HepG2 (cell line): ENCODE data around the gene FBXO9. TPM values are rescaled to one million over a fixed set of nuclear protein-coding genes. Genes with fewer than 3 reads are reported as not detected.

ENCODE experiments used
- ATAC-seq: fragments of 200-7000 bp; cut with Tn5 transposase; 3 replicates; pipeline ENCODE4 v1.9.1; 2020; ENCODE audit warnings: mild to moderate bottlenecking, moderate library complexity
- BruUV-seq: library from RNA; stranded (reverse); fragments of 400-500 nt; replicated peaks from 2 replicates; lab custom pipeline; 2021; lab: Mats Ljungman, UMichigan
- CTCF ChIA-PET: fragments of 300-600 bp; formaldehyde crosslinking; extraction: SDS; loops from one replicate; lab custom pipeline; 2021; ENCODE audit warnings: low total read pairs, inconsistent platforms, low intra/inter-chr PET ratio; lab: Yijun Ruan, JAX
- POLR2A ChIA-PET: fragments of 350-600 bp; sonication (Branson Sonifier 250); formaldehyde crosslinking; loops from one replicate; lab custom pipeline; 2020; ENCODE audit warnings: antibody characterized with exemption, inconsistent platforms; lab: Yijun Ruan, JAX
- DNase-seq: peaks from one replicate; pipeline ENCODE4 v3.0.0-alpha.2; 2015; ENCODE audit warnings: low spot score
- FAIRE-seq: peaks from 3 replicates; lab custom pipeline; 2011; peaks lifted over from hg19 to GRCh38; lab: Jason Lieb, UNC
- H2AFZ ChIP-seq: one replicate; pipeline ENCODE4 v1.6.1; 2011; ENCODE audit warnings: low read length, inconsistent platforms
- H3K27ac ChIP-seq: fragments of 300-600 bp; 3 replicates; pipeline ENCODE4 v1.8.0; 2011; ENCODE audit warnings: mixed run types, mild to moderate bottlenecking, mixed read lengths, low read length, inconsistent platforms; ENCODE audit not compliant: insufficient read depth; ENCODE audit errors: extremely low read length
- H3K27me3 ChIP-seq, 2 experiments: fragments of 200-600 bp in 1 of 2; 2 replicates in 1 of 2; 3 replicates in 1 of 2; pipeline versions ENCODE4 v1.6.0 to v1.8.0; 2011; ENCODE audit warnings: low read length in 2 of 2, mild to moderate bottlenecking in 2 of 2, moderate library complexity in 2 of 2, inconsistent platforms in 1 of 2; ENCODE audit not compliant: insufficient read depth in 2 of 2, control insufficient read depth in 1 of 2
- H3K36me3 ChIP-seq, 2 experiments: fragments of 200-600 bp in 1 of 2; replicated peaks in 1 of 2; 2 replicates in 1 of 2; 3 replicates in 1 of 2; pipeline versions ENCODE4 v1.5.1 to v1.8.0; 2011; ENCODE audit warnings: low read length in 2 of 2, inconsistent platforms in 1 of 2; ENCODE audit not compliant: insufficient read depth in 2 of 2, control insufficient read depth in 1 of 2
- H3K4me1 ChIP-seq: 2 replicates; pipeline ENCODE4 v1.5.1; 2012; ENCODE audit warnings: low read length, inconsistent platforms; ENCODE audit not compliant: insufficient read depth
- H3K4me2 ChIP-seq: 2 replicates; pipeline ENCODE4 v1.6.0; 2011; ENCODE audit warnings: low read depth, low read length, inconsistent platforms
- H3K4me3 ChIP-seq, 3 experiments: fragments of 200-600 bp in 1 of 3; sonication (generic), shearing (Covaris generic) in 1 of 3; replicated peaks in 1 of 3; 2 replicates each; pipeline ENCODE4 v1.5.1; 2011 to 2016; ENCODE audit warnings: low read length in 3 of 3, inconsistent platforms in 2 of 3, low read depth in 2 of 3, mild to moderate bottlenecking in 2 of 3, control low read depth in 1 of 3, mixed read lengths in 1 of 3; ENCODE audit not compliant: insufficient read depth in 1 of 3
- H3K79me2 ChIP-seq: one replicate; pipeline ENCODE4 v1.6.1; 2011; ENCODE audit warnings: low read length, inconsistent platforms; ENCODE audit not compliant: insufficient read depth
- H3K9ac ChIP-seq: 2 replicates; pipeline ENCODE4 v1.6.0; 2011; ENCODE audit warnings: mild to moderate bottlenecking, low read depth, low read length, inconsistent platforms; ENCODE audit not compliant: insufficient read depth
- H3K9me3 ChIP-seq: 2 replicates; pipeline ENCODE4 v1.5.1; 2012; ENCODE audit warnings: mild to moderate bottlenecking, low read length
- H4K20me1 ChIP-seq: 2 replicates; pipeline ENCODE4 v1.6.0; 2011; ENCODE audit warnings: inconsistent platforms, mild to moderate bottlenecking, low read length, moderate library complexity; ENCODE audit not compliant: insufficient read depth
- BORCS8-MEF2B ChIP-seq: sonication (generic); formaldehyde crosslinking; IDR thresholded peaks from 2 replicates; pipeline ENCODE4 v1.8.0; 2022; ENCODE audit warnings: mild to moderate bottlenecking, missing genetic modification reagents
- DMTF1 ChIP-seq: sonication (generic); formaldehyde crosslinking; IDR thresholded peaks from 2 replicates; pipeline ENCODE4 v1.4.0; 2020; ENCODE audit warnings: mild to moderate bottlenecking, missing genetic modification reagents
- DNMT1 ChIP-seq: sonication (generic); formaldehyde crosslinking; IDR thresholded peaks from 2 replicates; pipeline ENCODE4 v1.5.1; 2020; ENCODE audit warnings: mild to moderate bottlenecking, missing genetic modification reagents
- FLYWCH1 ChIP-seq: sonication (generic); formaldehyde crosslinking; IDR thresholded peaks from 2 replicates; pipeline ENCODE4 v1.8.1; 2023; ENCODE audit warnings: mild to moderate bottlenecking, missing genetic modification reagents
- MAF1 ChIP-seq: sonication (generic); formaldehyde crosslinking; IDR thresholded peaks from 2 replicates; pipeline ENCODE4 v1.5.0; 2020; ENCODE audit warnings: missing genetic modification reagents, borderline replicate concordance
- MYNN ChIP-seq: sonication (generic); formaldehyde crosslinking; IDR thresholded peaks from 2 replicates; pipeline ENCODE4 v1.4.0; 2020; ENCODE audit warnings: mild to moderate bottlenecking, low read depth, missing genetic modification reagents
- NR2F2 ChIP-seq: IDR thresholded peaks from 2 replicates; pipeline ENCODE4 v1.6.1; 2012; ENCODE audit warnings: low read depth, inconsistent platforms, borderline replicate concordance
- PAX8 ChIP-seq: sonication (generic); formaldehyde crosslinking; IDR thresholded peaks from 2 replicates; pipeline ENCODE4 v1.8.0; 2022; ENCODE audit warnings: mild to moderate bottlenecking, missing genetic modification reagents, borderline replicate concordance
- PRMT3 ChIP-seq: sonication (generic); formaldehyde crosslinking; IDR thresholded peaks from 2 replicates; pipeline ENCODE4 v1.8.1; 2022; ENCODE audit warnings: low read depth, mild to moderate bottlenecking, moderate library complexity, missing genetic modification reagents, borderline replicate concordance
- SKI ChIP-seq: fragments of 450-650 bp; IDR thresholded peaks from one replicate; pipeline ENCODE4 v1.6.1; 2018; ENCODE audit warnings: mild to moderate bottlenecking; ENCODE audit not compliant: partially characterized antibody
- SSRP1 ChIP-seq: IDR thresholded peaks from 2 replicates; pipeline ENCODE4 v1.6.1; 2016; ENCODE audit warnings: control low read depth
- ZBTB7A ChIP-seq: sonication (generic); formaldehyde crosslinking; IDR thresholded peaks from 2 replicates; pipeline ENCODE4 v1.8.0; 2022; ENCODE audit warnings: mild to moderate bottlenecking, missing genetic modification reagents
- ZBTB8A ChIP-seq: sonication (generic); formaldehyde crosslinking; IDR thresholded peaks from 2 replicates; pipeline ENCODE4 v1.4.0; 2020; ENCODE audit warnings: mild to moderate bottlenecking, low read depth, missing genetic modification reagents, borderline replicate concordance
- ZNF224 ChIP-seq: sonication (generic); formaldehyde crosslinking; IDR thresholded peaks from 2 replicates; pipeline ENCODE4 v1.5.0; 2020; ENCODE audit warnings: mild to moderate bottlenecking, missing genetic modification reagents
- ZNF687 ChIP-seq: sonication (generic); formaldehyde crosslinking; IDR thresholded peaks from 2 replicates; pipeline ENCODE4 v1.5.1; 2020; ENCODE audit warnings: mild to moderate bottlenecking, missing genetic modification reagents, moderate library complexity
- ZSCAN31 ChIP-seq: sonication (generic); formaldehyde crosslinking; IDR thresholded peaks from 2 replicates; pipeline ENCODE4 v1.5.0; 2020; ENCODE audit warnings: low read depth, mild to moderate bottlenecking, missing genetic modification reagents
- WGBS: methylation state at CpG from one replicate; pipeline ENCODE4 v1.1.6; 2017; ENCODE audit warnings: low lambda C conversion rate; 5-methylcytosine and 5-hydroxymethylcytosine counted together
- in situ Hi-C: cut with HindIII; loops from 2 replicates; pipeline ENCODE4 v1.10.0; 2017; ENCODE audit warnings: low pct_unique_long_range_greater_than_20kb; ENCODE audit not compliant: extremely low pct_ligation_motif_present
- intact Hi-C: fragments of 100-400 bp; cut with micrococcal nuclease; formaldehyde crosslinking; loops from one replicate; pipeline ENCODE4 v1.10.0; 2022; ENCODE audit not compliant: unreplicated experiment
- polyA plus RNA-seq, 8 experiments: library from polyadenylated mRNA; depleted of rRNA in 3 of 8; stranded (reverse) in 7 of 8; unstranded in 1 of 8; fragments of >200 nt; fragmentation: Illumina TruSeq in 4 of 8; extraction: Trizol in 4 of 8; gene quantifications; 2 replicates each; pipeline versions ENCODE4 v1.2.1 to v1.2.3, GENCODE V29; 2011 to 2016; ENCODE audit warnings: low read depth in 4 of 8, missing spikeins in 1 of 8, mixed read lengths in 1 of 8; ENCODE audit not compliant: insufficient read depth in 1 of 8
- total RNA-seq, 5 experiments: library from RNA; depleted of rRNA; stranded (reverse); fragments of >200 nt; fragmentation: Illumina TruSeq; extraction: Trizol; gene quantifications; 2 replicates each; pipeline ENCODE4 v1.2.3, GENCODE V29; 2016; ENCODE audit warnings: low read depth in 1 of 5

FBXO9 gene
- total and polyA plus RNA-seq, 2 of the 13 experiments (the other 11 are each of a cell fraction or from before 2014, with no cell fraction given): 64.3 to 98.4 TPM

- TF ChIP-seq FLYWCH1 (CRISPR knock-in tag) (no peak), DMTF1 (CRISPR knock-in tag) (no peak)
These were observed 65.5 kb downstream of the FBXO9 start (continued) for GRCh38 chr6:53130569-53131290.

- Histone ChIP-seq H3K4me3 (no peak overlapping the region), H4K20me1 (no peaks in the 10 kb centered on the region), H3K9me3 (no peaks in the 10 kb centered on the region), H2AFZ (no peak overlapping the region), H3K79me2 (no peaks in the 10 kb centered on the region), H3K4me1 (peaks cover 80% of the 10 kb centered on the region), H3K9ac (no peak overlapping the region), H3K27ac (peak overlapping the region; percentile 65), H3K36me3 (no peaks in the 10 kb centered on the region), H3K27me3 (no peaks in the 10 kb centered on the region), H3K4me2 (no peak overlapping the region)
- WGBS: 89% methylated on average over 16 of the region's 16 CpGs
- intact Hi-C loops (no loop called here), in situ Hi-C loops (no loop called here)
- BruUV-seq: no TSS peak
- no peak for FAIRE-seq
- CTCF ChIA-PET: no interaction called here
- POLR2A ChIA-PET: interaction anchor here (1.0 to 2.3 kb wide), 5 partner anchors 14 to 299 kb away, joined by 3 to 15 read pairs (median 4); partner anchors contain the start of gene GSTA4
- ATAC-seq: no peak
- no peak for DNase-seq
- no peak for TF ChIP-seq BORCS8-MEF2B (CRISPR knock-in tag)
- TF ChIP-seq ZBTB8A (CRISPR knock-in tag): no peak
- no peak for TF ChIP-seq NR2F2
- peak; percentile 42; the same call in 1 of the 2 replicates for TF ChIP-seq ZNF687 (CRISPR knock-in tag)
- TF ChIP-seq ZBTB7A (CRISPR knock-in tag): no peak
- no peak for TF ChIP-seq ZSCAN31 (CRISPR knock-in tag)
- TF ChIP-seq SSRP1 (CRISPR knock-in tag): 0 out of 2 replicates have a peak, but pooled peaks have one; percentile 2
- no peak for TF ChIP-seq ZNF224
- 0 out of 2 replicates have a peak, but pooled peaks have one; percentile 18 for TF ChIP-seq MAF1 (CRISPR knock-in tag)
- TF ChIP-seq PAX8 (CRISPR knock-in tag): no peak; the same call in 1 of the 2 replicates
- 0 out of 2 replicates have a peak, but pooled peaks have one; percentile 69 for TF ChIP-seq DNMT1 (CRISPR knock-in tag)
- 0 out of 2 replicates have a peak, but pooled peaks have one; percentile 34 for TF ChIP-seq PRMT3
- no peak for TF ChIP-seq MYNN (CRISPR knock-in tag)
- TF ChIP-seq SKI: no peak
These were observed 68.8 kb downstream of the FBXO9 start for GRCh38 chr6:53133961-53134360.
